Prostate gland (tissue), 2 donors: ENCODE measurements around the gene LANCL1. TPM values are rescaled to one million over a fixed set of nuclear protein-coding genes. Genes with fewer than 3 reads are reported as not detected.
"Not testable (repeated sequence)": the region's sequence is repeated elsewhere in the genome, so short reads cannot be mapped to it uniquely, and the experiment has no call there.

Experiments used
- DNase-seq: peaks from one replicate; pipeline ENCODE4 v3.0.0-alpha.2; 2019; ENCODE audit warnings: low spot score
- H3K27ac ChIP-seq, 2 donors: fragments of 200-600 bp; sonication (generic); 2 replicates each; pipeline ENCODE4 v1.5.1; 2017 to 2019
- H3K27me3 ChIP-seq: fragments of 200-600 bp; sonication (generic); replicated peaks from 2 replicates; pipeline ENCODE4 v1.5.1; 2019; ENCODE audit not compliant: insufficient read depth
- H3K36me3 ChIP-seq, 2 donors: fragments of 200-600 bp; sonication (generic); 1 replicate in 1 of 2; 2 replicates in 1 of 2; pipeline versions ENCODE4 v1.5.1 to v1.8.1; 2017 to 2019
- H3K4me1 ChIP-seq: fragments of 200-600 bp; sonication (generic); replicated peaks from 2 replicates; pipeline ENCODE4 v1.5.1; 2019
- H3K4me3 ChIP-seq, 2 donors: fragments of 200-600 bp; sonication (generic); 2 replicates each; pipeline ENCODE4 v1.5.1; 2017 to 2019
- H3K9me3 ChIP-seq: fragments of 200-600 bp; sonication (generic); 2 replicates; pipeline ENCODE4 v1.5.1; 2017
- POLR2A ChIP-seq: fragments of 450-650 bp; IDR thresholded peaks from one replicate; pipeline ENCODE4 v1.6.1; 2016; ENCODE audit warnings: antibody characterized with exemption, mild to moderate bottlenecking
- POLR2AphosphoS5 ChIP-seq: sonication (generic); formaldehyde crosslinking; IDR thresholded peaks from one replicate; pipeline ENCODE4 v1.6.1; 2017; ENCODE audit warnings: antibody characterized with exemption
- WGBS: methylation state at CpG from one replicate; pipeline ENCODE4 v1.1.5; 2018; 5-methylcytosine and 5-hydroxymethylcytosine counted together
- intact Hi-C: fragments of 100-400 bp; cut with DNase I; formaldehyde crosslinking; loops from one replicate; pipeline ENCODE4 v1.14.2; 2022
- total RNA-seq, 2 donors: library from RNA; depleted of rRNA; stranded (reverse); fragments of >200 nt; gene quantifications; one replicate each; pipeline ENCODE4 v1.1.0, GENCODE V29; 2016
- TF ChIP-seq, protein P1 (sequence below), 4 experiments: fragments of 200-600 bp in 2 of 4; fragments of 450-650 bp in 2 of 4; sonication (generic) in 2 of 4; IDR thresholded peaks; 1 replicate in 3 of 4; 2 replicates in 1 of 4; pipeline ENCODE4 v1.5.1; 2016 to 2019; ENCODE audit warnings: antibody characterized with exemption in 4 of 4, mild to moderate bottlenecking in 2 of 4, moderate library complexity in 2 of 4

Gene LANCL1
- total RNA-seq, 2 donors from 2014 or later, result 48.2 to 50.1 TPM

DNA sequence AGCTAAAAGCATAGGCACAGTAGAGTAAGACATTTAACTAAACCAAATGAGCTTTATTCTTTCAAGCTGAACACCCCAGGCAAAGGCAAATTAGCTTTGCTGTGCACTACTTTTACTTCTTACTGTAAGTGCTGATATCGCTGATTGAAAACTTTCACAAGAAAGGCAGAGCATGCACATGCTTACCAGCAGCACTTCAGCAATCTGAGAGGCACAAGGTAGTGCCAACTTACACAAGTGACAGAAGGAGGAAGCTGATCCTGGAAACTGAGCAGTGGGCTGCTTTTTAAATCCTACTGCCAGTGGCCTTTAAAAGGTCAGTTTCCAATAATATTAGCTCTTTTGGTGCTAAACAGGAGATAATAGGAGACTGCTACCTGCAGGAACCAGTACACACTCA is 43.9 kb downstream of the LANCL1 start:
- DNase-seq, result no peak
- 88% methylated on average over 1 of the region's 1 CpG for WGBS
- intact Hi-C loops, result no loop called here
- Histone ChIP-seq H3K36me3 (peaks cover 0 to 2% of the 10 kb centered on the region in 2 donors), H3K4me3 (no peak overlapping the region), H3K27ac (no peak overlapping the region), H3K4me1 (no peaks in the 10 kb centered on the region), H3K27me3 (no peaks in the 10 kb centered on the region), H3K9me3 (no peaks in the 10 kb centered on the region)
- TF ChIP-seq POLR2A (no peak), POLR2AphosphoS5 (no peak)
- TF ChIP-seq, protein P1, sequence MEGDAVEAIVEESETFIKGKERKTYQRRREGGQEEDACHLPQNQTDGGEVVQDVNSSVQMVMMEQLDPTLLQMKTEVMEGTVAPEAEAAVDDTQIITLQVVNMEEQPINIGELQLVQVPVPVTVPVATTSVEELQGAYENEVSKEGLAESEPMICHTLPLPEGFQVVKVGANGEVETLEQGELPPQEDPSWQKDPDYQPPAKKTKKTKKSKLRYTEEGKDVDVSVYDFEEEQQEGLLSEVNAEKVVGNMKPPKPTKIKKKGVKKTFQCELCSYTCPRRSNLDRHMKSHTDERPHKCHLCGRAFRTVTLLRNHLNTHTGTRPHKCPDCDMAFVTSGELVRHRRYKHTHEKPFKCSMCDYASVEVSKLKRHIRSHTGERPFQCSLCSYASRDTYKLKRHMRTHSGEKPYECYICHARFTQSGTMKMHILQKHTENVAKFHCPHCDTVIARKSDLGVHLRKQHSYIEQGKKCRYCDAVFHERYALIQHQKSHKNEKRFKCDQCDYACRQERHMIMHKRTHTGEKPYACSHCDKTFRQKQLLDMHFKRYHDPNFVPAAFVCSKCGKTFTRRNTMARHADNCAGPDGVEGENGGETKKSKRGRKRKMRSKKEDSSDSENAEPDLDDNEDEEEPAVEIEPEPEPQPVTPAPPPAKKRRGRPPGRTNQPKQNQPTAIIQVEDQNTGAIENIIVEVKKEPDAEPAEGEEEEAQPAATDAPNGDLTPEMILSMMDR (IDR thresholded peaks at IDR 0.05), result no peak

DNA sequence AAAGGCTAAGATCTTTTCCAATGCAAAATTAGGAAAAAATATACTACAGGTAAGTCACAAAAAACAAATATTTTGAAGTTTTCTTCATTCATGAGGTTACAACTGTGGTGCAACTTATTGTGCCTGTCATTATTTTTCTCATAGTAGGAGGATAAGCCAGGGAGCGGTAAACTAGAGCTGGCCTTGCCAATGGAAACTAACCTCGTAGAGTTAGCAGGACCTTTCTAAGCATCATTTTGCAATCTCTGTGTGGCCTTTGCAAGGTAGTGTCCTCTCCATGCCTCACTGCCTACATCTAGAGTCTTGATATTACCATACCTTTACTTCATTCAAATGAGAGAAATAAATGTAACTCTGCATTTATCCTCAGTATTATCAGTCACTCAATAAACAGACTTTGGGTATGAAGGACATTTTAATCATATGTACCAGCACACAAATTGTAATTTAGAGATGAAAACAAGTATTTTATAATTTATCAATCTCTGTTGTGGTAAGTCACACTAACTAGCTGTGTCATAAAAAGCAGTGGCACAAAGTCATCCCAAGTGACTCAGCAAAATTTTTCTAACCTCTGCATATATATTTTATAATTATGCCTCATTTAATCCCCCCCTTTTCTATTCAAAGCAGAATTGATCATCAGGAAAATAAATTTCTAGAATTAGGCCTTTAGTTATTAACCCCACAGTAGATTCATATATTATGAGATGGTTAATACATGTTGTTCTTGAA is 47.0 kb downstream of the LANCL1 start:
- H3K4me3 ChIP-seq, result no peak overlapping the region
- no peak for TF ChIP-seq POLR2A
- TF ChIP-seq, protein P1 (IDR thresholded peaks at IDR 0.05), result no peak
- TF ChIP-seq POLR2AphosphoS5, result no peak
- H3K4me1 ChIP-seq, result no peaks in the 10 kb centered on the region
- WGBS, result 92% methylated on average over 2 of the region's 2 CpGs
- H3K9me3 ChIP-seq, result no peaks in the 10 kb centered on the region
- intact Hi-C loops, result no loop called here
- no peaks in the 10 kb centered on the region for H3K36me3 ChIP-seq
- DNase-seq, result no peak
- no peak overlapping the region for H3K27ac ChIP-seq
- H3K27me3 ChIP-seq, result no peaks in the 10 kb centered on the region

DNA sequence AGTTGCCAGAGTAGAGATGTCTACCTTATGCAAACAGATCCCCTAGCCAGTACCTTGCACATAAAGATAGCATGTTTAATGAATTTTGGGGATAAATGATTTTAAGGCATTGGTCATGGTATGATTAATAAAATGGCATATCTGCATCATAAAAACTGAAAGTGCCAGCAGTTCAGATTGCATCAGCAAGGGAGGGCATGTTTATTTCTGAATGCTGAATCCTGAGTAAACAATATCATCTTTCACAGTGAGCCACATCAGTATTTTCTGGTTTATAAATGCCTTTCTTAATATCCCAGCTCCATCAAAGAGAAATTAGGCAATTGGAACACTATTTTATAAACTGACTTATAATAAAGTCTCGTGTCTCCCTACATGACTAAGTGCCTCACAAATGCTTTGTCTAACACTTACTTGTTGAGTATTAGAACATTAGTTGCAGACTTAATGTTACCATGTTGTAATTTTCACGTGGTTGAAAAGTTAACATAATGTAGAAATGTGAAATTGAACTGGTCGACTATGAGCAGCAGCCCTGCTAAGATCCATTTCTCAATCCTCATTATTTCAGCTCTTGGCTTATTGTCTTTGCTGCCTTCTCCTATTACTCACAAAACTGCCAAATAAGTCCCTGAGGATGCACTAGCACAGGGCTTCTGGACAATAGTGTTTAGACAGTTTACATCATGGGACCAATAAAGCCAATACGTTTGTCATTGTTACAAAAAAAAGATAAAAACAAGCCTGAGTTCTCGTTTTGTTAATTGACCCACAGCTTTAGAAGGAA is 48.0 kb downstream of the LANCL1 start:
- Histone ChIP-seq H3K27ac (no peak overlapping the region), H3K4me1 (no peaks in the 10 kb centered on the region), H3K4me3 (no peak overlapping the region), H3K9me3 (no peaks in the 10 kb centered on the region), H3K36me3 (no peaks in the 10 kb centered on the region), H3K27me3 (no peaks in the 10 kb centered on the region)
- TF ChIP-seq POLR2A, result no peak
- TF ChIP-seq, protein P1 (IDR thresholded peaks at IDR 0.05), result no peak
- no peak for TF ChIP-seq POLR2AphosphoS5
- DNase-seq, result no peak
- WGBS, result 55% methylated on average over 5 of the region's 5 CpGs
- intact Hi-C loops, result no loop called here

DNA sequence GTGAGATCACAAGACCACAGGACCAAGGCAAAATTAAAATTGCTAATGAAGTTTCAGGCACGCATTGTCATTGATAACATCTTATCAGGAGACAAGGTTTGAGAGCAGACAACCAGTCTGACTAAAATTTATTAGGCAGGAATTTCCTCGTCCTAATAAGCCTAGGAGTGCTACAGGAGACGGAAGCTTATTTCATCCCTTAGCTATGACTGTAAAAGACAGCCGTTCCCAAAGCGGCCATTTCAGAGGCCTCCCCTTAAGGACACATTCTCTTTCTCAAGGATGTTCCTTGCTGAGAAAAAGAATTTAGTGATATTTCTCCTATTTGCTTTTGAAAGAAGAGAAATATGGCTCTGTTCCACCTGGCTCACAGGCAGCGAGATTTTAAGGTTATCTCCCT is 49.2 kb downstream of the LANCL1 start:
- H3K27ac ChIP-seq, H3K4me3 ChIP-seq, H3K27me3 ChIP-seq, DNase-seq, intact Hi-C loops, H3K9me3 ChIP-seq, H3K36me3 ChIP-seq, H3K4me1 ChIP-seq: not testable (repeated sequence)
- WGBS, result 91% methylated on average over 6 of the region's 6 CpGs

DNA sequence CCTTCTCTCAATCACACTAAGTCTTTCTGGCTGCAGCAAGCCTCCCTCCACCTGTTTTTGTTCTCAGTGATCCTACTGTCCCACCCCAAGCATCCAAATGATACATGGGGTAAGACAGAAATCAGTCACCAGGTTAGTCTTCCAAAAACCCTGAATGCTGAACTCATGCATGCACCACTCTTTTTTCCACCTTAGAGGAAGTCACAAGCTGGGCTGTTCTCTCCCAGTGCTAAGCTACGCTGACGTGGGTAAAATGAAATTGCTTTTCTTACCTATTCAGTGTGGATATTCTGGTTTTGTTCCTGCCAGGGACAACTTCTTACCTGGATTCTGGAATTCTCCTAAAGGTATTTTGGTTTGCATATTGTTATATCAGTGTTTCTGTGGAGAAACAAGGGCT is 54.2 kb downstream of the LANCL1 start:
- intact Hi-C loops, result no loop called here
- H3K9me3 ChIP-seq, result no peaks in the 10 kb centered on the region
- H3K4me3 ChIP-seq, result no peak overlapping the region
- H3K27ac ChIP-seq, result no peak overlapping the region
- TF ChIP-seq POLR2AphosphoS5 (no peak), POLR2A (no peak)
- TF ChIP-seq, protein P1 (IDR thresholded peaks at IDR 0.05), result no peak
- no peaks in the 10 kb centered on the region for H3K36me3 ChIP-seq
- H3K27me3 ChIP-seq, result no peaks in the 10 kb centered on the region
- H3K4me1 ChIP-seq, result no peaks in the 10 kb centered on the region
- no peak for DNase-seq
- 62% methylated on average over 2 of the region's 2 CpGs for WGBS
